ENCODE data around the gene FBP1.
"Not testable (repeated sequence)": the region's sequence is repeated elsewhere in the genome, so short reads cannot be mapped to it uniquely, and the experiment has no call there.

Gene FBP1

GRCh38 chr9:94568250-94568889, 70.9 kb downstream of the FBP1 start:
- DNase-seq = no peak

- DNase-seq = no peak
Measured at GRCh38 chr9:94567271-94567670, 72.0 kb downstream of the FBP1 start.

- no peak for DNase-seq
Measured at GRCh38 chr9:94566550-94566949, 72.8 kb downstream of the FBP1 start.

GRCh38 chr9:94564279-94564678, 75.0 kb downstream of the FBP1 start:
- not testable (repeated sequence) for DNase-seq

GRCh38 chr9:94563548-94563947, 75.8 kb downstream of the FBP1 start:
- DNase-seq = no peak

- no peak for DNase-seq
Measured at GRCh38 chr9:94560237-94560636, 79.1 kb downstream of the FBP1 start.

GRCh38 chr9:94557376-94557775, 81.9 kb downstream of the FBP1 start:
- no peak for DNase-seq

GRCh38 chr9:94554439-94555331, 84.6 kb downstream of the FBP1 start, which contains the start of gene PCAT7:
Gene PCAT7, plus strand, starts transcription at chr9:94555083.
- DNase-seq = no peak

- DNase-seq = no peak
Measured at GRCh38 chr9:94554078-94554438, 85.3 kb downstream of the FBP1 start.
